ENCODE results near the gene CCDC102B.
"Not testable (repeated sequence)": the region's sequence is repeated elsewhere in the genome, so short reads cannot be mapped to it uniquely, and the experiment has no call there.

The CCDC102B gene

GRCh38 chr18:68830256-68831045 lies 32.6 kb downstream of the CCDC102B start:
- no peak for DNase-seq (ENCODE audit: low read depth, low spot score)

DNA sequence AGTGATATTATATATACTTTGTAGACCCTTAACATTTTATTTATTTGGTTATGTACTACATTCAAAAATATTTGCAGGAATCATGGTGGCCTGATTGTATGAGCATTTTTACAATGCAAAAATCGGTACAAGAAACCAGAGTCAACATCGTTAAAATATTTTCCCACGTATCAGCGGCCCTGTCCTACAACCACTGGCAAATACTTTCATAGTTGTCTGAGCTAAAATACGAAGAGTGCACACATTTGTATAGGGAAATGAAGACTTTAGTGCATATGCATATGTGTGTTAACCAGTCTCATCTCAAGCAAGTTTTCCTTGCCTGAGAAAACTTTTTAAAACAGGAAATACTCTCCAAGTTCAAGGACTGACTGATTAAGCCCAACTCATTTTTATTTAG lies 35.9 kb downstream of the CCDC102B start:
- DNase-seq (ENCODE audit: low read depth, low spot score), result no peak

GRCh38 chr18:68837665-68838451 lies 40.0 kb downstream of the CCDC102B start:
- DNase-seq (ENCODE audit: low read depth, low spot score), result no peak

DNA sequence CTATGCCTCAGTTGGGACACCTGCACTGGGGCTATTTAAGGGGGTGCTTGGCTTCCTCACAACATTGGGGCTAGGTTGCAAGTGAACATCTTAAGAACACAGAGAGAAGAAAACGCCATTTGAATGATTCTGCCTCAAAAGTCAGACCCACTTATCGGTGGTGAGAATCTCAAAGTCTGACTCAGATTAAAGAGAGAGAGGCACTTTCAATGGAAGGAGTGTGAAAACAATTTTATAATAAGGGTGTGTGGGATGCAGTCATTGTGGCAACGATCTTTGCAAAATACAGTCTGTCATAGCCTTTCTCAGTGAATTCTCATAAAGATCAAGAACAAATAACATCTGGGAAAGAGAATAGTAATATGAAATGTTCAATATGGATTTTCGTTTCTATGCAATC lies 41.8 kb downstream of the CCDC102B start:
- no peak for DNase-seq (ENCODE audit: low read depth, low spot score)

GRCh38 chr18:68840554-68841263 lies 42.8 kb downstream of the CCDC102B start:
- no peak for DNase-seq (ENCODE audit: low read depth, low spot score)

GRCh38 chr18:68841301-68841700 lies 43.4 kb downstream of the CCDC102B start:
- DNase-seq (ENCODE audit: low read depth, low spot score), result no peak

DNA sequence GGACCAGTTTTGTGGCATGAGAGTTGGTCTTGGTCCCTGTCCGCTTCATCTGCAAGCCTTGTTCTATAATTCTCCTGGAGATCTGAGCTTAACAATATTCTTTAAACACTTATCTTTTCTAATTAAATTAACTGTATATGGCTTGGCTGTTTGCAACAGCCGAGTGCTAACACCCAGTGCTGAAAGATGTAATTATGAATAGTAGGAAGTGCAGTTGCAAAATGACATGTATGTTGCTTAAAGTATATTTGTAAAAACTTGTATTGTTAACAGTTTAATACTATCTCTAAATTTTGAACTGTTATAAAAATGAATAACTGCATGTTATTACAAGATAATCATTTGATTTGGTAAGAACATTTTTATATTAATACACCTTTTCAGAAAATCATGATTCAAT lies 45.1 kb downstream of the CCDC102B start:
- DNase-seq (ENCODE audit: low read depth, low spot score), result no peak

DNA sequence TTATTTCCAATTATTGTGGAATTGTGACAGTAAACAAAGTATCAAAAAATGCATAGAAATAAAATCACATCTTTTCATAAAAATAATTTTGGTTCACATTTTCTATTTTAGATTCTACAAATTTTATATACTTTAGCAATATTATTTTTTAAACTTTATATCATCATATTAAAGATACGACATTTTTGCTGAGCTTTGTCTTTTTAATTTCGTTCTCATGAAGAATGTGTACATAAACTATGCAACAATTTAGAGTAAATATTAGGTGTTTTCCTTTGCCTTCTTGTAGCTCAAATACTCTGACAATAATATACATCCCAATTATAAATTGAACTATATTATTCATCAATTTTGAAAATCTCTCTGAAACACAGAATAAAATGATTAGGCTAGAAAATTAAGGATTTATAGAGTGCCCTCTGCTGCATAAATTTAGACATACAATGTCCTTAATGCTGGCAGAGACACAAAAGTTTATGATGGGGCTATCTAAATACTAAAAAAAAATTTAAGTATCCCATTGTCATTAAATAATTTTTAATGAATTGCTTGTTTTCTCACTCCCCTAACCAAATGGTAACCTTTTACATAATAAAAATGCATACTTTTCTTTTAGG lies 45.7 kb downstream of the CCDC102B start:
- DNase-seq (ENCODE audit: low read depth, low spot score), result no peak

GRCh38 chr18:68847219-68847837 lies 49.4 kb downstream of the CCDC102B start:
- DNase-seq (ENCODE audit: low read depth, low spot score), result no peak

- no peak for DNase-seq (ENCODE audit: low read depth, low spot score)
Measured at GRCh38 chr18:68848242-68848641, 50.4 kb downstream of the CCDC102B start.

GRCh38 chr18:68854786-68855391 lies 57.0 kb downstream of the CCDC102B start:
- no peak for DNase-seq (ENCODE audit: low read depth, low spot score)

GRCh38 chr18:68855491-68855890 lies 57.6 kb downstream of the CCDC102B start:
- DNase-seq (ENCODE audit: low read depth, low spot score), result no peak

DNA sequence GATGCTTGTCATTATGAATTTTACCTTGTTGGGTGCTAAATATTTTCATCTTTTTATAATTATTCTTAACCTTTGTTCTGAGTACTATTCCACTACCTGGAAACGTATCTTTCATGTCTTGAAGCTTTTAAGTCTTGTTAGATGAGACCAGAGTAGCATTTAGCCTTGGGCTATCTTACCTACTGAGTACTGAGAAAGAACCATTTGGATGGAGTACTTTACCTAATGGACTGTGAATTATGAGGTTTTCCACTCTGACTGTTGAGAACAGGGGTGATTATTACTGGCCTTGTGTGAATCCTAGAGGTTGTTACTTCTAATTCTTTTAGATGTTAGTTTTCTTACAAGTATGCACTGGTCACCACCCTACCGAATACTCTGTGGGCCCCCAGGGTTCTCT lies 63.5 kb downstream of the CCDC102B start:
- no peak for DNase-seq (ENCODE audit: low read depth, low spot score)

GRCh38 chr18:68865021-68865420 lies 67.1 kb downstream of the CCDC102B start:
- no peak for DNase-seq (ENCODE audit: low read depth, low spot score)

DNA sequence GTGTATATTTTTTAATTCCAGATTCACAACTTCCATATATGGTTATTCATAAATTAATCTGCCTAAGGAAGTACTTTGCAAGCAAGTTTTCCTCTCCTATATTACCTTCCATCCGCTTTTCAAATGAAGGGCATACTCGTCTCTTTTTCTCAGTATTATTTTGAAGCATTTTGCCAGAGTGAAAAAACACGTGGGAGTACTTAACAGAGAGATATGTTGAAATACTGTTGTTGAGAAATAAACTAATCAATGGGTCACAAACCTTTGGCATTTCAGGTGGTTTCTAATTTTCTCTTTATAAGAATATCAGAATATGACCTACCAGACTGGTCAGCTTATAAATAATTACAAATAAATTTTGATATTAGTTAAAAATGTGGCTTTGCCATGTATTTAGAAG lies 67.6 kb downstream of the CCDC102B start:
- DNase-seq (ENCODE audit: low read depth, low spot score), result no peak

- no peak for DNase-seq (ENCODE audit: low read depth, low spot score)
Measured at GRCh38 chr18:68873003-68873402, 75.1 kb downstream of the CCDC102B start.

GRCh38 chr18:68874361-68874760 lies 76.5 kb downstream of the CCDC102B start:
- DNase-seq (ENCODE audit: low read depth, low spot score), result no peak

GRCh38 chr18:68879947-68880346 lies 82.1 kb downstream of the CCDC102B start:
- DNase-seq (ENCODE audit: low read depth, low spot score), result not testable (repeated sequence)

GRCh38 chr18:68887410-68887809 lies 89.5 kb downstream of the CCDC102B start:
- no peak for DNase-seq (ENCODE audit: low read depth, low spot score)

GRCh38 chr18:68893354-68893753 lies 95.5 kb downstream of the CCDC102B start:
- DNase-seq (ENCODE audit: low read depth, low spot score), result no peak

GRCh38 chr18:68897286-68897685 lies 99.4 kb downstream of the CCDC102B start:
- no peak for DNase-seq (ENCODE audit: low read depth, low spot score)

All from ELF-1 (cell line).